GM12891 (cell line): ENCODE data around the gene PDE8A.

Experiments
- POLR2A ChIP-seq: IDR thresholded peaks from 2 replicates; pipeline ENCODE4 v1.6.1; 2011; ENCODE audit warnings: low read depth, low read length, control low read depth
- POLR2AphosphoS5 ChIP-seq: IDR thresholded peaks from 2 replicates; pipeline ENCODE4 v1.6.1; 2011; ENCODE audit warnings: low read depth, low read length, control low read depth
- POU2F2 ChIP-seq: IDR thresholded peaks from 2 replicates; pipeline ENCODE4 v1.6.1; 2011; ENCODE audit warnings: low read depth, mild to moderate bottlenecking, control low read depth, low read length, moderate library complexity
- TAF1 ChIP-seq: IDR thresholded peaks from 2 replicates; pipeline ENCODE4 v1.6.1; 2011; ENCODE audit warnings: low read depth, low read length, control low read depth

GRCh38 chr15:84942456-84942855 is 39.2 kb upstream of the PDE8A start:
- TF ChIP-seq POU2F2 (no peak), POLR2A (no peak), POLR2AphosphoS5 (no peak), TAF1 (no peak)
